ENCODE measurements around the gene CLCA1. TPM values are rescaled to one million over a fixed set of nuclear protein-coding genes. Genes with fewer than 3 reads are reported as not detected.

CLCA1 gene
- total RNA-seq, 1 experiment from 2014 or later = 0.08 TPM

- Histone ChIP-seq H3K9me3 (ENCODE audit: control insufficient read depth, insufficient read depth, low read depth, low read length) (no peaks in the 10 kb centered on the region), H3K36me3 (ENCODE audit: control insufficient read depth, insufficient read depth, low read length) (no peaks in the 10 kb centered on the region), H3K27ac (ENCODE audit: low read length) (no peak within 1 kb of the TSS), H3K4me1 (ENCODE audit: control insufficient read depth, insufficient read depth, low read length) (no peaks in the 10 kb centered on the region), H3K27me3 (ENCODE audit: control insufficient read depth, insufficient read depth, low read length) (no peaks in the 10 kb centered on the region), H3K4me3 (ENCODE audit: low read depth in 2 of 2, low read length in 2 of 2) (no peak within 1 kb of the TSS)
- ATAC-seq = no peak
- CTCF ChIA-PET = no interaction called here
- intact Hi-C loops (cut with micrococcal nuclease; ENCODE audit: unreplicated experiment) = no loop called here
- TF ChIP-seq POLR2AphosphoS5 (IDR thresholded peaks at IDR 0.05; ENCODE audit: low read depth, low read length) (no peak), TCF7L2 (IDR thresholded peaks at IDR 0.05; ENCODE audit: low read depth, low read length) (no peak), SIN3A (IDR thresholded peaks at IDR 0.05; ENCODE audit: borderline replicate concordance, insufficient read depth, low read depth, low read length) (no peak)
- TF ChIP-seq, protein P1, sequence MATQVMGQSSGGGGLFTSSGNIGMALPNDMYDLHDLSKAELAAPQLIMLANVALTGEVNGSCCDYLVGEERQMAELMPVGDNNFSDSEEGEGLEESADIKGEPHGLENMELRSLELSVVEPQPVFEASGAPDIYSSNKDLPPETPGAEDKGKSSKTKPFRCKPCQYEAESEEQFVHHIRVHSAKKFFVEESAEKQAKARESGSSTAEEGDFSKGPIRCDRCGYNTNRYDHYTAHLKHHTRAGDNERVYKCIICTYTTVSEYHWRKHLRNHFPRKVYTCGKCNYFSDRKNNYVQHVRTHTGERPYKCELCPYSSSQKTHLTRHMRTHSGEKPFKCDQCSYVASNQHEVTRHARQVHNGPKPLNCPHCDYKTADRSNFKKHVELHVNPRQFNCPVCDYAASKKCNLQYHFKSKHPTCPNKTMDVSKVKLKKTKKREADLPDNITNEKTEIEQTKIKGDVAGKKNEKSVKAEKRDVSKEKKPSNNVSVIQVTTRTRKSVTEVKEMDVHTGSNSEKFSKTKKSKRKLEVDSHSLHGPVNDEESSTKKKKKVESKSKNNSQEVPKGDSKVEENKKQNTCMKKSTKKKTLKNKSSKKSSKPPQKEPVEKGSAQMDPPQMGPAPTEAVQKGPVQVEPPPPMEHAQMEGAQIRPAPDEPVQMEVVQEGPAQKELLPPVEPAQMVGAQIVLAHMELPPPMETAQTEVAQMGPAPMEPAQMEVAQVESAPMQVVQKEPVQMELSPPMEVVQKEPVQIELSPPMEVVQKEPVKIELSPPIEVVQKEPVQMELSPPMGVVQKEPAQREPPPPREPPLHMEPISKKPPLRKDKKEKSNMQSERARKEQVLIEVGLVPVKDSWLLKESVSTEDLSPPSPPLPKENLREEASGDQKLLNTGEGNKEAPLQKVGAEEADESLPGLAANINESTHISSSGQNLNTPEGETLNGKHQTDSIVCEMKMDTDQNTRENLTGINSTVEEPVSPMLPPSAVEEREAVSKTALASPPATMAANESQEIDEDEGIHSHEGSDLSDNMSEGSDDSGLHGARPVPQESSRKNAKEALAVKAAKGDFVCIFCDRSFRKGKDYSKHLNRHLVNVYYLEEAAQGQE (IDR thresholded peaks at IDR 0.05; ENCODE audit: insufficient read depth in 1 of 2, low read depth in 2 of 2, low read length in 1 of 2) = no peak
- TF ChIP-seq, protein P2, sequence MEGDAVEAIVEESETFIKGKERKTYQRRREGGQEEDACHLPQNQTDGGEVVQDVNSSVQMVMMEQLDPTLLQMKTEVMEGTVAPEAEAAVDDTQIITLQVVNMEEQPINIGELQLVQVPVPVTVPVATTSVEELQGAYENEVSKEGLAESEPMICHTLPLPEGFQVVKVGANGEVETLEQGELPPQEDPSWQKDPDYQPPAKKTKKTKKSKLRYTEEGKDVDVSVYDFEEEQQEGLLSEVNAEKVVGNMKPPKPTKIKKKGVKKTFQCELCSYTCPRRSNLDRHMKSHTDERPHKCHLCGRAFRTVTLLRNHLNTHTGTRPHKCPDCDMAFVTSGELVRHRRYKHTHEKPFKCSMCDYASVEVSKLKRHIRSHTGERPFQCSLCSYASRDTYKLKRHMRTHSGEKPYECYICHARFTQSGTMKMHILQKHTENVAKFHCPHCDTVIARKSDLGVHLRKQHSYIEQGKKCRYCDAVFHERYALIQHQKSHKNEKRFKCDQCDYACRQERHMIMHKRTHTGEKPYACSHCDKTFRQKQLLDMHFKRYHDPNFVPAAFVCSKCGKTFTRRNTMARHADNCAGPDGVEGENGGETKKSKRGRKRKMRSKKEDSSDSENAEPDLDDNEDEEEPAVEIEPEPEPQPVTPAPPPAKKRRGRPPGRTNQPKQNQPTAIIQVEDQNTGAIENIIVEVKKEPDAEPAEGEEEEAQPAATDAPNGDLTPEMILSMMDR (IDR thresholded peaks at IDR 0.05) = no peak
- no TSS peak for BruUV-seq (replicated peaks)
- no peak for DNase-seq (ENCODE audit: low read depth, low spot score)
- in situ Hi-C loops (cut with HindIII; ENCODE audit: low pct_unique_long_range_greater_than_20kb, low sequenced_read_pairs) = no loop called here
- POLR2A ChIA-PET = no interaction called here
Measured at GRCh38 chr1:86546787-86547221, 78.1 kb downstream of the CLCA1 start, which contains the start of gene CLCA4. CLCA4 (plus strand) TSS chr1:86547078; CDS start chr1:86547120, 42 bp downstream.

- CTCF ChIA-PET = no interaction called here
Measured at GRCh38 chr1:86548839-86549238, 80.1 kb downstream of the CLCA1 start.

More at GRCh38 chr1:86548839-86549238, 80.1 kb downstream of the CLCA1 start:
- DNase-seq (ENCODE audit: low read depth, low spot score) (no peak), ATAC-seq (no peak)
- POLR2A ChIA-PET = no interaction called here
- H3K27ac ChIP-seq (ENCODE audit: low read length) = no peak overlapping the region
- H3K27me3 ChIP-seq (ENCODE audit: control insufficient read depth, insufficient read depth, low read length) = no peaks in the 10 kb centered on the region
- no peak for TF ChIP-seq SIN3A (IDR thresholded peaks at IDR 0.05; ENCODE audit: borderline replicate concordance, insufficient read depth, low read depth, low read length)
- TF ChIP-seq, protein P1 (IDR thresholded peaks at IDR 0.05; ENCODE audit: insufficient read depth in 1 of 2, low read depth in 2 of 2, low read length in 1 of 2) = no peak
- H3K36me3 ChIP-seq (ENCODE audit: control insufficient read depth, insufficient read depth, low read length) = no peaks in the 10 kb centered on the region
- no TSS peak for BruUV-seq (replicated peaks)
- in situ Hi-C loops (cut with HindIII; ENCODE audit: low pct_unique_long_range_greater_than_20kb, low sequenced_read_pairs) = no loop called here
- H3K4me1 ChIP-seq (ENCODE audit: control insufficient read depth, insufficient read depth, low read length) = no peaks in the 10 kb centered on the region
- no peaks in the 10 kb centered on the region for H3K9me3 ChIP-seq (ENCODE audit: control insufficient read depth, insufficient read depth, low read depth, low read length)
- no peak overlapping the region for H3K4me3 ChIP-seq (ENCODE audit: low read depth in 2 of 2, low read length in 2 of 2)
- intact Hi-C loops (cut with micrococcal nuclease; ENCODE audit: unreplicated experiment) = no loop called here

Other genes with a start within 250 kb of the CLCA1 start
- gene ODF2L, start 72.6 kb upstream of the CLCA1 start, total RNA-seq (2021; ENCODE audit: unreplicated experiment) = 88.2 TPM
- gene CLCA2, start 44.8 kb upstream of the CLCA1 start, total RNA-seq (2021; ENCODE audit: unreplicated experiment) = not detected
- 0.08 TPM for gene CLCA4, start 78.2 kb downstream of the CLCA1 start, total RNA-seq (2021; ENCODE audit: unreplicated experiment)
- 94.3 TPM for gene SH3GLB1, start 235.6 kb downstream of the CLCA1 start, total RNA-seq (2021; ENCODE audit: unreplicated experiment)